ENCODE results near the gene AP1G2.

- no peak for TF ChIP-seq POLR2A (IDR thresholded peaks at IDR 0.05)
- no peak for TF ChIP-seq CTCF (IDR thresholded peaks at IDR 0.05)
Observed at GRCh38 chr14:23577710-23578392, 10.3 kb upstream of the AP1G2 start.
